ENCODE results near the gene CPED1.

Gene CPED1

DNA sequence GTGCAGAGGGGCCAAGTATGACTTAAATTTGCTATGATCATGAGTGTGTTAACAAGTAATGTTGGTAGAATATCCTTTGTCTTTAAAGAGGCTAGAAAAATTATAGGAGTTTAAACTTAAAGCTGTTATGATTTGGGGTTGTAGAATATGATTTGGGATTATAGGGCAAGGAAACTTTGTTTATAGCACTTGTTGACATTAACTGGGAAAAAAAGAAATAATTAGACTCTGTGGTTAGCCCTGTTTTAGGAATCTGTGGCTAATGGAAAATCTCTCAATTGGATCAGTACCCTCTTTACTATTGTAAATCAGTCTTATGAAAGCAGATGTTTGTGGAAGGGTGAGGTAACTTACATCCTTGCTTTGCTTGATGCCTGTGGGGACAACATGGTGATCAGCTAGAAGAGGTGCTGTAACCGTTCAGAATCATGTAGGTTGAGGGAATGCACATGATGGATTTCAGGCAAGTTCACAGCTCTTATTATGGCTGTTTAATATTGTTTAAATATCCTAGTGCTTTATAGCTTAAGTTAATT is 26.8 kb upstream of the CPED1 start:
- H3K27ac ChIP-seq (ENCODE audit: low read depth, low read length, poor library complexity, severe bottlenecking): no peak overlapping the region
- H3K36me3 ChIP-seq (ENCODE audit: insufficient read depth, low read length): peaks cover 61% of the 10 kb centered on the region
- H3K9ac ChIP-seq (ENCODE audit: low read length): no peak overlapping the region
- no peaks in the 10 kb centered on the region for H3K27me3 ChIP-seq (ENCODE audit: insufficient read depth, low read length)
- no peak overlapping the region for H3K4me2 ChIP-seq (ENCODE audit: low read length)
- no peak overlapping the region for H2AFZ ChIP-seq (ENCODE audit: low read length)
- H3K4me1 ChIP-seq (ENCODE audit: insufficient read depth, low read length, severe bottlenecking): peaks cover 17% of the 10 kb centered on the region
- H3F3A ChIP-seq (ENCODE audit: insufficient read depth, low read length): no peaks in the 10 kb centered on the region
- H3K9me2 ChIP-seq (ENCODE audit: low read depth, low read length): no peaks in the 10 kb centered on the region
- no peak overlapping the region for H3K4me3 ChIP-seq (ENCODE audit: low read depth, low read length, poor library complexity, severe bottlenecking)
- H3K79me2 ChIP-seq (ENCODE audit: insufficient read depth, low read length): no peaks in the 10 kb centered on the region; the same call in 1 of the 2 replicates
- no peaks in the 10 kb centered on the region for H4K20me1 ChIP-seq (ENCODE audit: insufficient read depth, low read length)
- H3K9me3 ChIP-seq (ENCODE audit: low read length): no peaks in the 10 kb centered on the region
- no peak for TF ChIP-seq EZH2 (IDR thresholded peaks at IDR 0.05; ENCODE audit: borderline replicate concordance, low read length)
- TF ChIP-seq, protein P1, sequence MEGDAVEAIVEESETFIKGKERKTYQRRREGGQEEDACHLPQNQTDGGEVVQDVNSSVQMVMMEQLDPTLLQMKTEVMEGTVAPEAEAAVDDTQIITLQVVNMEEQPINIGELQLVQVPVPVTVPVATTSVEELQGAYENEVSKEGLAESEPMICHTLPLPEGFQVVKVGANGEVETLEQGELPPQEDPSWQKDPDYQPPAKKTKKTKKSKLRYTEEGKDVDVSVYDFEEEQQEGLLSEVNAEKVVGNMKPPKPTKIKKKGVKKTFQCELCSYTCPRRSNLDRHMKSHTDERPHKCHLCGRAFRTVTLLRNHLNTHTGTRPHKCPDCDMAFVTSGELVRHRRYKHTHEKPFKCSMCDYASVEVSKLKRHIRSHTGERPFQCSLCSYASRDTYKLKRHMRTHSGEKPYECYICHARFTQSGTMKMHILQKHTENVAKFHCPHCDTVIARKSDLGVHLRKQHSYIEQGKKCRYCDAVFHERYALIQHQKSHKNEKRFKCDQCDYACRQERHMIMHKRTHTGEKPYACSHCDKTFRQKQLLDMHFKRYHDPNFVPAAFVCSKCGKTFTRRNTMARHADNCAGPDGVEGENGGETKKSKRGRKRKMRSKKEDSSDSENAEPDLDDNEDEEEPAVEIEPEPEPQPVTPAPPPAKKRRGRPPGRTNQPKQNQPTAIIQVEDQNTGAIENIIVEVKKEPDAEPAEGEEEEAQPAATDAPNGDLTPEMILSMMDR (IDR thresholded peaks at IDR 0.05; ENCODE audit: low read length): no peak

DNA sequence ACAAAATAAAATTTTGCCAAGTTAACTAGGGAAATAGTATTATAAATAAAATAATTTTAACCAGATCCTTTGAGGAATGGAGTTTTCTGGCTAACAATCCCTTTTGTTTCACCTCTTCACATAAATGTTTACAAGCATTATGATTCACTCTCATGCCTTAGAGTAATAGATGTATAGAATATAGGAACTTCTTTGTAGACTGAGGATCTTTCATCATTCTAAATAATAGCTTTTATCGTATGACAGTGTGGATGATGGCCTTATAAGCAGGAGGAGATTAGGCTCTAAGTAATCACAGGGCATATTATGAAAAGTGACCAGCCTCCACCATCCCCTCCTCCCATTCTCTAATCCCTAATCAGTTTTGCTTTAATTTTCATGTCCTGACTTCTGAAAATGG is 24.4 kb upstream of the CPED1 start:
- Histone ChIP-seq H3K4me1 (ENCODE audit: insufficient read depth, low read length, severe bottlenecking) (peaks cover 17% of the 10 kb centered on the region), H3K27ac (ENCODE audit: low read depth, low read length, poor library complexity, severe bottlenecking) (no peak overlapping the region), H3K9ac (ENCODE audit: low read length) (no peak overlapping the region), H3F3A (ENCODE audit: insufficient read depth, low read length) (no peaks in the 10 kb centered on the region), H3K9me2 (ENCODE audit: low read depth, low read length) (no peaks in the 10 kb centered on the region), H3K9me3 (ENCODE audit: low read length) (no peaks in the 10 kb centered on the region), H2AFZ (ENCODE audit: low read length) (no peak overlapping the region), H3K27me3 (ENCODE audit: insufficient read depth, low read length) (no peaks in the 10 kb centered on the region), H3K4me2 (ENCODE audit: low read length) (no peak overlapping the region), H3K79me2 (ENCODE audit: insufficient read depth, low read length) (no peaks in the 10 kb centered on the region; the same call in 1 of the 2 replicates), H4K20me1 (ENCODE audit: insufficient read depth, low read length) (no peaks in the 10 kb centered on the region), H3K36me3 (ENCODE audit: insufficient read depth, low read length) (peaks cover 64% of the 10 kb centered on the region), H3K4me3 (ENCODE audit: low read depth, low read length, poor library complexity, severe bottlenecking) (no peak overlapping the region)
- TF ChIP-seq, protein P1 (IDR thresholded peaks at IDR 0.05; ENCODE audit: low read length): no peak
- TF ChIP-seq EZH2 (IDR thresholded peaks at IDR 0.05; ENCODE audit: borderline replicate concordance, low read length): no peak

DNA sequence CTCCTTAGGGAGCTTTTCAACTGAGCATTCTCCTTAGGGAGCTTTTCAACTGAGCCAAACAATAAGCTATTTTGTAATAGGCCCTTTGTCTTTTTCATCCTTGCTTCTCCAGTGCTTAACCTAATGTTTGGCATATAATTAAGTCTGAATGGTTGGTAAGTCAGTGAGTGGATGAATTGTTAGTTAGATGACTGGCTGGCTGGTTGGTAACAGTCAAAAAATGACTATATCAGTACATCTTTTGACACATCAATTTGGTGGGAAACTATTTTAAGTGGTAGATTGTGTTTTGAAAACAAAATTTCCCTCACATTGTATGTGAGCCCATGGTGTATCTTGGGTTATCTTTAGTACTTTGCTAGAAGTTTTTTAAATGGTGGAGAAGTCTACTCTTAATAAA is 21.6 kb upstream of the CPED1 start:
- TF ChIP-seq, protein P1 (IDR thresholded peaks at IDR 0.05; ENCODE audit: low read length): no peak
- TF ChIP-seq EZH2 (IDR thresholded peaks at IDR 0.05; ENCODE audit: borderline replicate concordance, low read length): no peak
- Histone ChIP-seq H3K4me1 (ENCODE audit: insufficient read depth, low read length, severe bottlenecking) (no peaks in the 10 kb centered on the region), H4K20me1 (ENCODE audit: insufficient read depth, low read length) (no peaks in the 10 kb centered on the region), H3K9me2 (ENCODE audit: low read depth, low read length) (no peaks in the 10 kb centered on the region), H3K36me3 (ENCODE audit: insufficient read depth, low read length) (peaks cover 78% of the 10 kb centered on the region), H3K9ac (ENCODE audit: low read length) (no peak overlapping the region), H3K79me2 (ENCODE audit: insufficient read depth, low read length) (no peaks in the 10 kb centered on the region; the same call in 1 of the 2 replicates), H3K9me3 (ENCODE audit: low read length) (no peaks in the 10 kb centered on the region), H2AFZ (ENCODE audit: low read length) (no peak overlapping the region), H3F3A (ENCODE audit: insufficient read depth, low read length) (no peaks in the 10 kb centered on the region), H3K27ac (ENCODE audit: low read depth, low read length, poor library complexity, severe bottlenecking) (no peak overlapping the region), H3K27me3 (ENCODE audit: insufficient read depth, low read length) (no peaks in the 10 kb centered on the region), H3K4me2 (ENCODE audit: low read length) (no peak overlapping the region), H3K4me3 (ENCODE audit: low read depth, low read length, poor library complexity, severe bottlenecking) (no peak overlapping the region)

Data from OCI-LY1 (cell line).